Adipocyte (in vitro differentiated cells): ENCODE data around the gene COL9A3.

ENCODE experiments used
- DNase-seq: peaks from one replicate; pipeline ENCODE4 v3.0.0-alpha.2; 2015; ENCODE audit warnings: low read depth
- H3K27me3 ChIP-seq: replicated peaks from 2 replicates; pipeline ENCODE4 v1.7.0; 2013; ENCODE audit warnings: mild to moderate bottlenecking, low read length, moderate library complexity; ENCODE audit not compliant: control insufficient read depth, insufficient read depth
- H3K36me3 ChIP-seq: 2 replicates; pipeline ENCODE4 v1.7.0; 2013; ENCODE audit warnings: low read length, mild to moderate bottlenecking, moderate library complexity; ENCODE audit not compliant: control insufficient read depth, insufficient read depth, severe bottlenecking
- H3K4me1 ChIP-seq: 2 replicates; pipeline ENCODE4 v1.7.0; 2013; ENCODE audit warnings: mild to moderate bottlenecking, low read length, moderate library complexity; ENCODE audit not compliant: control insufficient read depth, insufficient read depth
- H3K4me3 ChIP-seq: 2 replicates; pipeline ENCODE4 v1.7.0; 2013; ENCODE audit warnings: mild to moderate bottlenecking, low read length, moderate library complexity
- H3K9ac ChIP-seq: 2 replicates; pipeline ENCODE4 v1.7.0; 2013; ENCODE audit warnings: mild to moderate bottlenecking, low read length, moderate library complexity
- H3K9me3 ChIP-seq: 2 replicates; pipeline ENCODE4 v1.7.0; 2013; ENCODE audit warnings: mild to moderate bottlenecking, low read length, moderate library complexity; ENCODE audit not compliant: control insufficient read depth

Gene COL9A3

GRCh38 chr20:62791301-62792181 is 25.3 kb upstream of the COL9A3 start:
- DNase-seq: peak; percentile 95
- H3K4me1 ChIP-seq: peaks cover 7% of the 10 kb centered on the region
- no peak overlapping the region for H3K4me3 ChIP-seq
- H3K36me3 ChIP-seq: no peaks in the 10 kb centered on the region
- no peaks in the 10 kb centered on the region for H3K9me3 ChIP-seq
- no peak overlapping the region for H3K9ac ChIP-seq
- H3K27me3 ChIP-seq: peaks cover 11% of the 10 kb centered on the region

GRCh38 chr20:62792182-62792939 is 24.5 kb upstream of the COL9A3 start:
- Histone ChIP-seq H3K36me3 (no peaks in the 10 kb centered on the region), H3K4me3 (no peak overlapping the region), H3K9me3 (no peaks in the 10 kb centered on the region), H3K27me3 (peaks cover 11% of the 10 kb centered on the region), H3K9ac (no peak overlapping the region), H3K4me1 (peaks cover 11% of the 10 kb centered on the region)
- peak; percentile 55 for DNase-seq

GRCh38 chr20:62792940-62793756 is 23.7 kb upstream of the COL9A3 start:
- DNase-seq: no peak
- no peak overlapping the region for H3K9ac ChIP-seq
- H3K36me3 ChIP-seq: no peaks in the 10 kb centered on the region
- H3K9me3 ChIP-seq: no peaks in the 10 kb centered on the region
- no peak overlapping the region for H3K4me3 ChIP-seq
- peaks cover 19% of the 10 kb centered on the region for H3K4me1 ChIP-seq
- H3K27me3 ChIP-seq: peaks cover 7% of the 10 kb centered on the region

- Histone ChIP-seq H3K36me3 (peaks cover 5% of the 10 kb centered on the region), H3K27me3 (peaks cover 4% of the 10 kb centered on the region), H3K4me3 (peak overlapping the region; percentile 75)
Observed at GRCh38 chr20:62793757-62794006, 23.2 kb upstream of the COL9A3 start.

GRCh38 chr20:62794007-62794724 is 22.7 kb upstream of the COL9A3 start:
- peak; percentile 99 for DNase-seq
- H3K4me3 ChIP-seq: peak overlapping the region; percentile 86
- no peaks in the 10 kb centered on the region for H3K9me3 ChIP-seq
- peak overlapping the region; percentile 79 for H3K9ac ChIP-seq
- peaks cover 9% of the 10 kb centered on the region for H3K36me3 ChIP-seq
- peaks cover 19% of the 10 kb centered on the region for H3K4me1 ChIP-seq
- no peaks in the 10 kb centered on the region for H3K27me3 ChIP-seq

More at GRCh38 chr20:62793757-62794006, 23.2 kb upstream of the COL9A3 start:
- DNase-seq: no peak
- Histone ChIP-seq H3K9me3 (no peaks in the 10 kb centered on the region), H3K9ac (peak overlapping the region; percentile 75), H3K4me1 (peaks cover 19% of the 10 kb centered on the region)

- peak; percentile 79 for DNase-seq
- peaks cover 19% of the 10 kb centered on the region for H3K4me1 ChIP-seq
- H3K9ac ChIP-seq: peak overlapping the region; percentile 79
- peaks cover 20% of the 10 kb centered on the region for H3K36me3 ChIP-seq
- peak overlapping the region; percentile 86 for H3K4me3 ChIP-seq
- no peaks in the 10 kb centered on the region for H3K27me3 ChIP-seq
- no peaks in the 10 kb centered on the region for H3K9me3 ChIP-seq
Observed at GRCh38 chr20:62795023-62795761, 21.7 kb upstream of the COL9A3 start.

GRCh38 chr20:62796699-62797491 is 20.0 kb upstream of the COL9A3 start:
- peaks cover 32% of the 10 kb centered on the region for H3K36me3 ChIP-seq

GRCh38 chr20:62797671-62798532 is 18.9 kb upstream of the COL9A3 start:
- peak overlapping the region; percentile 79 for H3K4me3 ChIP-seq
- no peak for DNase-seq

More at GRCh38 chr20:62796699-62797491, 20.0 kb upstream of the COL9A3 start:
- Histone ChIP-seq H3K27me3 (no peaks in the 10 kb centered on the region), H3K4me1 (peaks cover 19% of the 10 kb centered on the region), H3K9me3 (no peaks in the 10 kb centered on the region), H3K4me3 (peak overlapping the region; percentile 86), H3K9ac (peak overlapping the region; percentile 85)
- DNase-seq: peak; percentile 6

GRCh38 chr20:62799036-62799435 is 17.8 kb upstream of the COL9A3 start:
- no peak overlapping the region for H3K4me3 ChIP-seq
- H3K27me3 ChIP-seq: no peaks in the 10 kb centered on the region
- no peaks in the 10 kb centered on the region for H3K9me3 ChIP-seq
- H3K9ac ChIP-seq: no peak overlapping the region
- H3K4me1 ChIP-seq: peaks cover 16% of the 10 kb centered on the region
- no peak for DNase-seq
- peaks cover 32% of the 10 kb centered on the region for H3K36me3 ChIP-seq

More at GRCh38 chr20:62797671-62798532, 18.9 kb upstream of the COL9A3 start:
- Histone ChIP-seq H3K27me3 (no peaks in the 10 kb centered on the region), H3K9ac (peak overlapping the region; percentile 85), H3K36me3 (peaks cover 32% of the 10 kb centered on the region), H3K9me3 (no peaks in the 10 kb centered on the region), H3K4me1 (peaks cover 19% of the 10 kb centered on the region)
